ENCODE data around the gene TMTC1. TPM values are rescaled to one million over a fixed set of nuclear protein-coding genes. Genes with fewer than 3 reads are reported as not detected.

TMTC1 gene
- polyA plus RNA-seq, 1 of the 3 experiments (the other 2 are of a cell fraction) = 0.13 TPM

- TF ChIP-seq REST (IDR thresholded peaks at IDR 0.05; ENCODE audit: low read depth, low read length) = no peak
- no peak for TF ChIP-seq YY1 (IDR thresholded peaks at IDR 0.05; ENCODE audit: low read depth)
- TF ChIP-seq EZH2phosphoT487 (IDR thresholded peaks at IDR 0.05; ENCODE audit: borderline replicate concordance, low read depth) = no peak
- TF ChIP-seq MEF2A (IDR thresholded peaks at IDR 0.05; ENCODE audit: borderline replicate concordance, low read depth) = no peak
Measured at GRCh38 chr12:29763301-29763683, 20.4 kb downstream of the TMTC1 start (continued).

- Histone ChIP-seq H3K9ac (no peak overlapping the region), H4K20me1 (ENCODE audit: insufficient read depth) (no peaks in the 10 kb centered on the region), H2AFZ (ENCODE audit: low read depth) (no peak overlapping the region), H3K27ac (ENCODE audit: low read depth in 2 of 2, low read length in 1 of 2) (no peak overlapping the region), H3K9me2 (no peaks in the 10 kb centered on the region), H3F3A (replicated peaks; ENCODE audit: insufficient read depth) (no peaks in the 10 kb centered on the region), H3K4me3 (ENCODE audit: low read depth in 2 of 2, low read length in 1 of 2) (no peak overlapping the region), H3K27me3 (ENCODE audit: insufficient read depth) (no peaks in the 10 kb centered on the region), H3K79me2 (ENCODE audit: insufficient read depth) (no peaks in the 10 kb centered on the region), H3K36me3 (replicated peaks in 1 of 2; ENCODE audit: control insufficient read depth in 1 of 2, insufficient read depth in 2 of 2, low read length in 1 of 2) (no peaks in the 10 kb centered on the region), H3K4me1 (ENCODE audit: control insufficient read depth in 1 of 2, insufficient read depth in 2 of 2, low read depth in 1 of 2, low read length in 1 of 2) (peaks cover 0 to 4% of the 10 kb centered on the region in 2 experiments; a peak in 1 of 4 replicates), H3K9me3 (no peaks in the 10 kb centered on the region), H3K4me2 (no peak overlapping the region)
- TF ChIP-seq USF2 (IDR thresholded peaks at IDR 0.05; ENCODE audit: borderline replicate concordance, low read depth, low read length) (no peak), NFIC (IDR thresholded peaks at IDR 0.05; ENCODE audit: borderline replicate concordance) (no peak), GABPA (IDR thresholded peaks at IDR 0.05; ENCODE audit: low read depth) (no peak), CHD2 (IDR thresholded peaks at IDR 0.05; ENCODE audit: low read length, partially characterized antibody) (no peak), RFX5 (IDR thresholded peaks at IDR 0.05; ENCODE audit: low read length) (no peak), SMC3 (IDR thresholded peaks at IDR 0.05; ENCODE audit: low read depth, low read length) (no peak), NRF1 (IDR thresholded peaks at IDR 0.05; ENCODE audit: low read depth, low read length) (no peak), USF1 (IDR thresholded peaks at IDR 0.05; ENCODE audit: borderline replicate concordance, low read depth) (no peak), FOSL2 (IDR thresholded peaks at IDR 0.05; ENCODE audit: borderline replicate concordance, low read depth) (no peak), MEF2A (IDR thresholded peaks at IDR 0.05; ENCODE audit: borderline replicate concordance, low read depth) (no peak), FOXJ3 (CRISPR knock-in tag; IDR thresholded peaks at IDR 0.05) (no peak), IRF3 (IDR thresholded peaks at IDR 0.05; ENCODE audit: low read depth, low read length) (no peak), EP300 (IDR thresholded peaks at IDR 0.05; ENCODE audit: borderline replicate concordance in 1 of 2, low read depth in 1 of 2, low read length in 1 of 2) (no peak), FOXM1 (IDR thresholded peaks at IDR 0.05; ENCODE audit: low read depth) (no peak), POLR2AphosphoS5 (IDR thresholded peaks at IDR 0.05; ENCODE audit: low read depth, low read length) (no peak), GATA2 (CRISPR knock-in tag; IDR thresholded peaks at IDR 0.05) (no peak), SIN3A (IDR thresholded peaks at IDR 0.05; ENCODE audit: borderline replicate concordance, low read depth, low read length) (no peak), RCOR1 (IDR thresholded peaks at IDR 0.05; ENCODE audit: low read length) (no peak), ZBTB33 (IDR thresholded peaks at IDR 0.05; ENCODE audit: borderline replicate concordance, low read depth) (no peak)
- ChIA-PET POLR2A (no interaction called here), CTCF (no interaction called here)
- DNase-seq = no peak
- WGBS (ENCODE audit: low lambda C conversion rate) = 40% methylated on average over 5 of the region's 7 CpGs
Measured at GRCh38 chr12:29762637-29763300, 21.0 kb downstream of the TMTC1 start.
